ENCODE measurements around the gene PCDHGA6.

GRCh38 chr5:141369994-141370848, 3.5 kb upstream of the PCDHGA6 start, which contains the start of gene PCDHGB3:
- peak in 1 of 2 donors; percentile 27 for TF ChIP-seq CTCF (IDR thresholded peaks at IDR 0.05)
- TF ChIP-seq EP300 (IDR thresholded peaks at IDR 0.05), result no peak
- no peak for TF ChIP-seq POLR2A (IDR thresholded peaks at IDR 0.05)
- TF ChIP-seq POLR2AphosphoS5 (IDR thresholded peaks at IDR 0.05), result no peak

All from suprapubic skin (tissue), 4 donors.